ENCODE data around the gene OSTF1.

OSTF1 gene

GRCh38 chr9:75112789-75113188 is 24.5 kb downstream of the OSTF1 start:
- no peak for ATAC-seq
- TF ChIP-seq GLIS3 (CRISPR knock-in tag; IDR thresholded peaks at IDR 0.05) (no peak), RARB (CRISPR knock-in tag; IDR thresholded peaks at IDR 0.05) (no peak), ARNTL (CRISPR knock-in tag; IDR thresholded peaks at IDR 0.05; ENCODE audit: borderline replicate concordance, low read depth) (no peak)
- TF ChIP-seq, protein P1, sequence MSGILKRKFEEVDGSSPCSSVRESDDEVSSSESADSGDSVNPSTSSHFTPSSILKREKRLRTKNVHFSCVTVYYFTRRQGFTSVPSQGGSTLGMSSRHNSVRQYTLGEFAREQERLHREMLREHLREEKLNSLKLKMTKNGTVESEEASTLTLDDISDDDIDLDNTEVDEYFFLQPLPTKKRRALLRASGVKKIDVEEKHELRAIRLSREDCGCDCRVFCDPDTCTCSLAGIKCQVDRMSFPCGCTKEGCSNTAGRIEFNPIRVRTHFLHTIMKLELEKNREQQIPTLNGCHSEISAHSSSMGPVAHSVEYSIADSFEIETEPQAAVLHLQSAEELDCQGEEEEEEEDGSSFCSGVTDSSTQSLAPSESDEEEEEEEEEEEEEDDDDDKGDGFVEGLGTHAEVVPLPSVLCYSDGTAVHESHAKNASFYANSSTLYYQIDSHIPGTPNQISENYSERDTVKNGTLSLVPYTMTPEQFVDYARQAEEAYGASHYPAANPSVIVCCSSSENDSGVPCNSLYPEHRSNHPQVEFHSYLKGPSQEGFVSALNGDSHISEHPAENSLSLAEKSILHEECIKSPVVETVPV (CRISPR knock-in tag; IDR thresholded peaks at IDR 0.05) = no peak

GRCh38 chr9:75116306-75116705 is 28.0 kb downstream of the OSTF1 start:
- ATAC-seq = no peak
- TF ChIP-seq ISL1 (CRISPR knock-in tag; IDR thresholded peaks at IDR 0.05) (no peak), TOX (CRISPR knock-in tag; IDR thresholded peaks at IDR 0.05; ENCODE audit: borderline replicate concordance) (no peak), PPARA (CRISPR knock-in tag; IDR thresholded peaks at IDR 0.05; ENCODE audit: borderline replicate concordance) (no peak), ZNF70 (CRISPR knock-in tag; IDR thresholded peaks at IDR 0.05) (no peak), ZNF565 (CRISPR knock-in tag; conservative IDR thresholded peaks at IDR 0.05; ENCODE audit: low read depth) (no peak), ARNTL (CRISPR knock-in tag; IDR thresholded peaks at IDR 0.05; ENCODE audit: borderline replicate concordance, low read depth) (no peak), ESRRG (CRISPR knock-in tag; IDR thresholded peaks at IDR 0.05) (no peak), OSR1 (CRISPR knock-in tag; IDR thresholded peaks at IDR 0.05) (no peak), BACH2 (CRISPR knock-in tag; IDR thresholded peaks at IDR 0.05; ENCODE audit: borderline replicate concordance) (no peak), CSDC2 (CRISPR knock-in tag; IDR thresholded peaks at IDR 0.05) (no peak)
- TF ChIP-seq, protein P2, sequence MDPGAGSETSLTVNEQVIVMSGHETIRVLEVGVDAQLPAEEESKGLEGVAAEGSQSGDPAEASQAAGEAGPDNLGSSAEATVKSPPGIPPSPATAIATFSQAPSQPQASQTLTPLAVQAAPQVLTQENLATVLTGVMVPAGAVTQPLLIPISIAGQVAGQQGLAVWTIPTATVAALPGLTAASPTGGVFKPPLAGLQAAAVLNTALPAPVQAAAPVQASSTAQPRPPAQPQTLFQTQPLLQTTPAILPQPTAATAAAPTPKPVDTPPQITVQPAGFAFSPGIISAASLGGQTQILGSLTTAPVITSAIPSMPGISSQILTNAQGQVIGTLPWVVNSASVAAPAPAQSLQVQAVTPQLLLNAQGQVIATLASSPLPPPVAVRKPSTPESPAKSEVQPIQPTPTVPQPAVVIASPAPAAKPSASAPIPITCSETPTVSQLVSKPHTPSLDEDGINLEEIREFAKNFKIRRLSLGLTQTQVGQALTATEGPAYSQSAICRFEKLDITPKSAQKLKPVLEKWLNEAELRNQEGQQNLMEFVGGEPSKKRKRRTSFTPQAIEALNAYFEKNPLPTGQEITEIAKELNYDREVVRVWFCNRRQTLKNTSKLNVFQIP (CRISPR knock-in tag; IDR thresholded peaks at IDR 0.05; ENCODE audit: borderline replicate concordance, low read depth) = no peak
- TF ChIP-seq, protein P3, sequence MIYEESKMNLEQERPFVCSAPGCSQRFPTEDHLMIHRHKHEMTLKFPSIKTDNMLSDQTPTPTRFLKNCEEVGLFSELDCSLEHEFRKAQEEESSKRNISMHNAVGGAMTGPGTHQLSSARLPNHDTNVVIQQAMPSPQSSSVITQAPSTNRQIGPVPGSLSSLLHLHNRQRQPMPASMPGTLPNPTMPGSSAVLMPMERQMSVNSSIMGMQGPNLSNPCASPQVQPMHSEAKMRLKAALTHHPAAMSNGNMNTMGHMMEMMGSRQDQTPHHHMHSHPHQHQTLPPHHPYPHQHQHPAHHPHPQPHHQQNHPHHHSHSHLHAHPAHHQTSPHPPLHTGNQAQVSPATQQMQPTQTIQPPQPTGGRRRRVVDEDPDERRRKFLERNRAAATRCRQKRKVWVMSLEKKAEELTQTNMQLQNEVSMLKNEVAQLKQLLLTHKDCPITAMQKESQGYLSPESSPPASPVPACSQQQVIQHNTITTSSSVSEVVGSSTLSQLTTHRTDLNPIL (CRISPR knock-in tag; IDR thresholded peaks at IDR 0.05; ENCODE audit: low read depth) = no peak
- TF ChIP-seq, protein P4, sequence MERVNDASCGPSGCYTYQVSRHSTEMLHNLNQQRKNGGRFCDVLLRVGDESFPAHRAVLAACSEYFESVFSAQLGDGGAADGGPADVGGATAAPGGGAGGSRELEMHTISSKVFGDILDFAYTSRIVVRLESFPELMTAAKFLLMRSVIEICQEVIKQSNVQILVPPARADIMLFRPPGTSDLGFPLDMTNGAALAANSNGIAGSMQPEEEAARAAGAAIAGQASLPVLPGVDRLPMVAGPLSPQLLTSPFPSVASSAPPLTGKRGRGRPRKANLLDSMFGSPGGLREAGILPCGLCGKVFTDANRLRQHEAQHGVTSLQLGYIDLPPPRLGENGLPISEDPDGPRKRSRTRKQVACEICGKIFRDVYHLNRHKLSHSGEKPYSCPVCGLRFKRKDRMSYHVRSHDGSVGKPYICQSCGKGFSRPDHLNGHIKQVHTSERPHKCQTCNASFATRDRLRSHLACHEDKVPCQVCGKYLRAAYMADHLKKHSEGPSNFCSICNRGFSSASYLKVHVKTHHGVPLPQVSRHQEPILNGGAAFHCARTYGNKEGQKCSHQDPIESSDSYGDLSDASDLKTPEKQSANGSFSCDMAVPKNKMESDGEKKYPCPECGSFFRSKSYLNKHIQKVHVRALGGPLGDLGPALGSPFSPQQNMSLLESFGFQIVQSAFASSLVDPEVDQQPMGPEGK (CRISPR knock-in tag; IDR thresholded peaks at IDR 0.05; ENCODE audit: borderline replicate concordance) = no peak
- TF ChIP-seq, protein P5, sequence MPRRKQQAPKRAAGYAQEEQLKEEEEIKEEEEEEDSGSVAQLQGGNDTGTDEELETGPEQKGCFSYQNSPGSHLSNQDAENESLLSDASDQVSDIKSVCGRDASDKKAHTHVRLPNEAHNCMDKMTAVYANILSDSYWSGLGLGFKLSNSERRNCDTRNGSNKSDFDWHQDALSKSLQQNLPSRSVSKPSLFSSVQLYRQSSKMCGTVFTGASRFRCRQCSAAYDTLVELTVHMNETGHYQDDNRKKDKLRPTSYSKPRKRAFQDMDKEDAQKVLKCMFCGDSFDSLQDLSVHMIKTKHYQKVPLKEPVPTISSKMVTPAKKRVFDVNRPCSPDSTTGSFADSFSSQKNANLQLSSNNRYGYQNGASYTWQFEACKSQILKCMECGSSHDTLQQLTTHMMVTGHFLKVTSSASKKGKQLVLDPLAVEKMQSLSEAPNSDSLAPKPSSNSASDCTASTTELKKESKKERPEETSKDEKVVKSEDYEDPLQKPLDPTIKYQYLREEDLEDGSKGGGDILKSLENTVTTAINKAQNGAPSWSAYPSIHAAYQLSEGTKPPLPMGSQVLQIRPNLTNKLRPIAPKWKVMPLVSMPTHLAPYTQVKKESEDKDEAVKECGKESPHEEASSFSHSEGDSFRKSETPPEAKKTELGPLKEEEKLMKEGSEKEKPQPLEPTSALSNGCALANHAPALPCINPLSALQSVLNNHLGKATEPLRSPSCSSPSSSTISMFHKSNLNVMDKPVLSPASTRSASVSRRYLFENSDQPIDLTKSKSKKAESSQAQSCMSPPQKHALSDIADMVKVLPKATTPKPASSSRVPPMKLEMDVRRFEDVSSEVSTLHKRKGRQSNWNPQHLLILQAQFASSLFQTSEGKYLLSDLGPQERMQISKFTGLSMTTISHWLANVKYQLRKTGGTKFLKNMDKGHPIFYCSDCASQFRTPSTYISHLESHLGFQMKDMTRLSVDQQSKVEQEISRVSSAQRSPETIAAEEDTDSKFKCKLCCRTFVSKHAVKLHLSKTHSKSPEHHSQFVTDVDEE (CRISPR knock-in tag; IDR thresholded peaks at IDR 0.05) = no peak
- TF ChIP-seq, protein P1 (CRISPR knock-in tag; IDR thresholded peaks at IDR 0.05) = no peak

- ATAC-seq = no peak
- TF ChIP-seq, protein P5 (CRISPR knock-in tag; IDR thresholded peaks at IDR 0.05) = no peak
- TF ChIP-seq ZFP3 (CRISPR knock-in tag; IDR thresholded peaks at IDR 0.05) (no peak), ZFP30 (CRISPR knock-in tag; IDR thresholded peaks at IDR 0.05) (no peak), ZC3H10 (CRISPR knock-in tag; IDR thresholded peaks at IDR 0.05) (no peak)
These were observed 29.2 kb downstream of the OSTF1 start for GRCh38 chr9:75117564-75117963.
